Hematopoietic multipotent progenitor cell treated with erythropoietin and hydrocortisone succinate and interleukin-3 and kit ligand, for 6 days (in vitro differentiated cells): ENCODE results near the gene ACACA.
"Not testable (repeated sequence)": the region's sequence is repeated elsewhere in the genome, so short reads cannot be mapped to it uniquely, and the experiment has no call there.

Experiments
- DNase-seq: peaks from one replicate; pipeline ENCODE4 v3.0.0-alpha.2; 2015

Gene ACACA

DNA sequence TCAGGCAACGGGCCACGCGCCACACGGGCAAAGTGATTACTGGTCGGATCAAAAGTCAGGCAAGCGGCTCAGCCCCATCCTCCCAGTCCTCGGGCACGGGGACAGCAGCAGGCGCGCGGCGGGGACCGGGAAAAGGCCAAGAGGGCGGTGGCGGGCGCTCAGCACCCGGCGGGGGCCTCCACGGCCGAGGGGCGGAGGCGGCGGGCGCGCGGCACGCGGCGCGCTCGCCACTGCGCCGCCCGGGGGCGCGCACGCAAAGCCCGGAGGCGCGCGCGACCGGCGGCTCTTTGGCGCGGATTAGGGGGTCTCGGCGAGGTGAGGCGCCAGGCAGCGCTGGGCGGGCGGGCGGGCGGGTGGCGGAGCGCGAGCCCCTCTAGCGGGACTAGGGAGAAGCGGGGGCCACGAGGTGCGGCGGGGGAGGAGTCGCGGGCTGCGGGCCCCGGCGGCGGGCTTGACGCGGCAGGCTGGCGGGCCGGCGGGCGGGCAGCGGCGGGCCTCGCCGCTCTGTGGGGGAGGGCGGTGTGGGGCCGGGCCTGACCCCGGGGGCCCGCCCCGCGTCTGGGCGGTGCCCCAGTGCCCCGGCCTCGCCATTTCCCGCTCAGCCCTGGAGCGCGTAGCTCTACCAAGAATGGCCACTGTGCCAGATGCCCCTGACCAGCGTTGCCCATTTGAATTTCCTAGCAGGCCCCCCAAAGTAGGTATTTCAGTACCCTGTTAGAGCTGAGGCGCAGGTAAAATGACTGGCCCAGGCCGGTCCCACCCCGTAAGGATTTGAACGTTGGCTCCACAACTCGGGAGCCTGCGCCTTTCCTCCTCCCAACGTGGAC is at the start of gene ACACA, which contains the start of gene TADA2A:
TSS of gene ACACA (minus strand) at position 202 of the 827 bp plus-strand sequence. CDS start 537 bp downstream, outside the sequence.
TSS of gene TADA2A (plus strand) at position 252 of the 827 bp plus-strand sequence. CDS start 4,480 bp downstream, outside the sequence.
- DNase-seq = peak; percentile 92

DNA sequence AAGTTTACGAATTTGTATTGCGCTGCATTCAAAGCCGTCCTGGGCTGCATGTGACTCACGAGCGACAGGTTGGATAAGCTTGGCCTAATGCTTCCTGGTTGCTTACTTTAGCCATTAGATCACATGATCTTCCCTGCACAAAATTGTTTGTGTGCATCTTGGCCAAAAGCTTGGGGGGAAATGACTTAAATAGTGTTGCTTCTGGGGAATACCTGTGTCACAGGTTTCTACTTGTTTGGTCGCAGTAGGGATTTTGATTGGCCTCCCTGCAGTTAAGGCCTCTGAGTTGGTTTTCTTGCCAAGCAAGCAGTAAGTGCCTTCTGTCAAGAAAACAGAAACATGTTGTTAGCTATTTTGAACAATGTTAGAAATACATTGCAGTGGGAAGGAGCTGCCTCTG is 43.5 kb upstream of the ACACA start:
- DNase-seq = no peak

DNA sequence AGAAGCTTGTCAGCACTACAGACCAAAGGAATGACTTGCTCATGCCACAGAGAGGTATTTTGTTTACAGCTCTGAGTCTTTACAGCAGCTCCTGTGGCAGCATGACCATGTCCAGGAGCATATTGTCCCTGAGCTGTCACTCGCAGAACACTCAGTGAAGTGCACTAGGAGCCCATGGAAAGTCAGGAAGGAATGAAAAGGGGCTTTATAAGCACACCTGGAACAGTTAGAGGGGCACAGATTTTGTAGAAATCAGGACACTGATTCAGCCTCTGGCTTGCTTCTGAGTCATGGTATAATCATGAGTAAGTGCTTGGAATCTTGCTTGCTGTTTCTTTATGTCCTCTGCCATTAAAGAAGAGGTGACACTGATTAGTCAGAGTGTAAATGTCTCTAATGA is 41.0 kb upstream of the ACACA start:
- no peak for DNase-seq

DNA sequence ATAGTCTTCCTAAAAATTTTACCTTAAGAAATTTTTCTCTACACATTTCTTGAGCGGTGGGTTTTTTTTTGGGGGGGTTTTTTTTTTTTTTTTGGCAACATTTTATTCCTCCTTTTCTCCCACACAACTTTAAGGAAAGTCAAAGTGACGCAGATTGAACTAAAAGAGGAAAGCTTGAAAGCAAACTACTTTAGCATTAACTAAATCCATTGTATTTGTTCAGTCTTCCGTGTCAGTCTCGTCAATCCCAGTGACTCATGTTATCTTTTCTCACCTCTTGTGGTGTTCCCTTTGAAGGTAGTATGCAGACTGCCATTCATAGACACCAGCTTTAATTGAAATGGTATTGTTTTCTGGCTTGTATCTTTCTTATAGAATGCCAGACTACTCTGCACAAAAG is 39.4 kb upstream of the ACACA start:
- DNase-seq = no peak

DNA sequence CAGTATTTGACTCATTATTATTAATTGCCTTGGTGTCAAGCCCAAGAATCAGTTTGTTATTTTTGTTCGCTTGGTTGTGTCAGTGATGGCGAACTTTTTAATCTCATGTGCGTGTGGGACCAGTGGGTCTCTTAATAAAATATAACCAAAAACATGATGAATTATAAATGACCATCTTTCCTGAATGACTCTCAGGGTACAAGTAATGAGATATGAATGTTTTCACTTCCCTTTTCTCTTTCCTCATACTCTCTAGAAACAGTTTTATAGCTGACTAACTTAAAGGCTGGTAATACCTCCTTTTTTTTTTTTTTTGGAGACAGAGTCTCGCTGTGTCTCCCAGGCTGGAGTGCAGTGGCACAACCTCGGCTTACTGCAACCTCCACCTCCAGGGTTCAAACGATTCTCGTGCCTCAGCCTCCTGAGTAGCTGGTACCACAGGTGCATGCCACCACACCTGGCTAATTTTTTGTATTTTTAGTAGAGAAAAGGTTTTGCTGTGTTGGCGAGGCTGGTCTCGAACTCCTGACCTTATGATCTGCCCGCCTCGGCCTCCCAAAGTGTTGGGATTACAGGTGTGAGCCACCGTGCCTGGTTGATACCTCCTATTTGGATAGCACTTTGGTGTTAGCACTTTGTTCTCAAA is 34.9 kb upstream of the ACACA start:
- DNase-seq = not testable (repeated sequence)

DNA sequence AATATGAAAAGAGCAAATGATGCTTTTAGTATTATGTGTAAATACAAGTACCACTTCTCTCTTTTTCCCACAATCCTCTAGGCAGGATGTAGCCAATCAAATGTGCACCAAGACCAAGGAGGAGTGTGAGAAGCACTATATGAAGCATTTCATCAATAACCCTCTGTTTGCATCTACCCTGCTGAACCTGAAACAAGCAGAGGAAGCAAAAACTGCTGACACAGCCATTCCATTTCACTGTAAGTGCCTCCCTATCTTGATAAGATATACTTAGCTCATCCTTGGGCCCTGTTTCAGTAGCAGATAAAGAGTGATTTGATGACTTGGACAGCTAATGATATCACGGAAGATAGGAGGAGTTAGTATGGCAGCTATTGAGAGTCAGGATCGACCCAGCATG is 33.8 kb upstream of the ACACA start:
- DNase-seq = no peak

DNA sequence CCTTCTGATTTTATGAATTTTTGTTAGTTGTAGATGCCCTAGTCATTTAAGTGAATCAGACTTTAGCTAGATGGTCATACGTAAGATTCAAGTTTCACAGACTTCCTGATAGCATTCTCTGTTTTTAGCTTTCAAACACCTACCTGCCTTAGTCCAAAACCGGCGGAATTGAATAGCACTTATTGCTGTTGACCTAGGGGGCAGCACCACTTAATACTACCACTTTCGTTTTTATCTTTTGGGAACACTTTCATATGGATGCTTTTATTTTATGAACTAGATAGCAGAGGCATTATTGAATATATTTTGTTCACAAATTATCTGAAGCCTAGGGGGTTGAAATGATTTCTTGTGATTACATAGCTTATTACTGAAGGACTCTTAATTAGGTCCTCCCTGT is 31.5 kb upstream of the ACACA start:
- DNase-seq = peak; percentile 42

DNA sequence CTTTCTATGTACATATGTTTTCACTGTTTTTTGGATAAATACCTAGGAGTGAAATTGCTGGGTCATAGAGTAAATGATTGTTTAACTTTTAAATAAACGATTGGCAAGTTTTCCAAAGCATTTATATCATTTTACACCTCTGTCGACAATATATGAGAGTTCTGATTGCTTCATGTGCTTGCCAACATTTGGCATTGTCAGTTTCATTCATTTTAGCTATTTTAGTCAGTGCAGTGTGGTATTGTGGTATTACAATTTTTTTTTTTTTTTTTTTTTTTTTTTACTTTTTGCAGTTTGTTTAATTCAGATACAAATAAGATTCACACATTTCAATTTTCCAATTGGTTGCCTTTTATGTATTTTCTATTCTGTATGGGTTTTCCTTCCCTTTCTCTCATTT is 26.0 kb upstream of the ACACA start:
- no peak for DNase-seq

DNA sequence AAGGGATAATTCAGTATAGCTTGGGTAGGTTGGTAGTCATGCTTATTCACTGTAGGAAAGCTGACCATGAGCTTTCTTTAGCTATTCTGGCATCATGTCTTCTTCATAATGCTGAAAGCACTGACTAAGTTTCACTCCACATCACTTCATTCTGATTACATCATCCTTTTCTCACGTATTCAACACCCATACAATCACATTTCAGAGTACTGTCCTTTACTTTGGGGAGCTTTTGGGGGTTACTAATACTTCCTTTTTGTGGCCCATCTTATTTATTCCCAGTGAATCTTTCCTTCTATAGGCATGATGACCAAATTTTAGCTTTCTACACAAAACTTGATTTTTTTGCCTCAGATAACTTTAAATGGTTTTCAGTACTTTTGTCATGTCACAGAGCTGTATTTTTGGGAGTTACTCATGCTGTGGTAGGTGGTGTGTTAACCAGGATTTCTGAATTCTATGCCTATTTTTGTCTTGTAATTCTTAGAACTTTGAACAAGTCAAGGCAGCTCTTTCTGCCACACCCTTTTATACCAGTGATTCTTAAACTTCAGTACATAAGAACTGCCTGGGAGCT is 23.5 kb upstream of the ACACA start:
- DNase-seq = no peak

DNA sequence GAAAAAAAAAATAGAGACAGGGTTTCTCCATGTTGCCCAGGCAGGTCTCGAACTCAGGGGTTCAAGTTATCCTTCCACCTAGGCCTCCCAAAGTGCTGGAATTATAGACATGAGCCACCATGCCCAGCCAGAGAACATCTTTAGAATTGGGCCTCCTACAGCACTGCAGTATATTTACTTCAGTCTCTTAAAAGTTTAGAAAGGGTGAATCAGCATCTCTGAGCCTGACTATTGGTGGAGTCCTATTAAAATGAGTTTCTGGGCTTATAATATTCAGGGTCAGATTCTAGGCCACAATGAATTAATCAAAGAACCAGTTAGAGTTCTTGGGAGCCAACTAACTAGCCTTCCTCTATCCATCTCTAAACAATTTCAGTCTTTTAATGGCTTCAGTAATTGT is 22.8 kb upstream of the ACACA start:
- DNase-seq = no peak

DNA sequence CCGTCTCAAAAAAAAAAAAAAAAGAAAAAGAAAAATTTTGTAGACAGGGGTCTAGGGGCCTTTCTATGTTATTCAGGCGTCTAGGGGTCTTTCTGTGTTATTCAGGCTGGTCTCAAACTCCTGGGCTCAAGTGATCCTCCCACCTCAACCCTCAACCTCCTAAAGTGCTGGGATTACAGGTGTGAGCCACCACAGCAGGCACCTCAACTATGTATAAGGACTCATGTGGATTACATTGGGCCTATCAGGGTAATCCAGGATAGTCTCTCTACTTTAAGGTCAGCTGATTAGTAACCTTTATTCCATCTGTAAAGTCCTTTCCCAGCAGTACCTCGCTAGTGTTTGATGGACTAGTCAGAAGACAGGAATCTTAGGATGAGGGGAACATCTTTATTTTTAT is 22.4 kb upstream of the ACACA start:
- DNase-seq = no peak

DNA sequence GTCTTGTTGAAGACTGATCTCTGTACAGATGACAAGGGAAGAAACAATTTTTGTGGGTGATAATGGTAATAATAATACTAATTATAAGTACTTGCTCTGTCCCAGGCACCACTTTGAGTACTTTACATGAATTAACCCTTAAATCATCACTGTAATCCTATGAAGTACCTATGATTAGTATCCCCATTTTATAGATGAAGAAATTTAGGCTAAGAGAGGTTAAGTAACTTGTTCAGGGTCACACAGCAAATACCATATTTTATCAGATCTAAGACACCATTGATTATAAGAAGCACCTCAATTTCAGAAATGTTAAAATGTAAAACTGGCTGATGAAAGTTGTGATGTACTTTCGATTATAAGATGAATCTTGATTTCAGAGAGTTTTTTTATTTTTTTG is 18.6 kb upstream of the ACACA start:
- DNase-seq = no peak

DNA sequence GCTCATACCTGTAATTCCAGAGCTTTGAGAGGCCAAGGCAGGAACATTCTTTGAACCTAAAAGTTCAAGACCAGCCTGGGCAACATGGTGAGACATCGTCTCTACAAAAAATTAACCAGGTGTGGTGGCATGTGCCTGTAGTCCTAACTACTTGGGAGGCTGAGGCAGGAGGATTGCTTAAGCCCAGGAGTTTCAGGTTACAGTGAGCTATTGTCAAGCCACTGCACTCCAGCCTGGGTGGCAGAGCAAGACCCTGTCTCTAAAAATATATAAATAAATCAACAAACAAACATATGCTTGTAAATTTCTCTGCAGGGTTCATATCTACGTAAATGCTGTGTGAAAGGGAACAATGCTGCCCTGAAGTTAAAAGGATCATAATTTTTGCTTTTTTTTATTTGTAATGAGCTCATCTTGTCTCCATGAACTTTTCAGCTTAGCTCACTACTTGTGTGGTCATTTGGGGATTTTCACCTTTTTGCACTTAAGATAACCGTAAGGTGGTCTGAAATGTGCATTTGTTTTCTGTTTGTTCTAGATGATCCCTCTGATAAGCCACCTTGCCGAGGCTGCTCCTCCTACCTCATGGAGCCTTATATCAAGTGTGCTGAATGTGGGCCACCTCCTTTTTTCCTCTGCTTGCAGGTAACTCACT is 16.5 kb upstream of the ACACA start:
- DNase-seq = no peak

DNA sequence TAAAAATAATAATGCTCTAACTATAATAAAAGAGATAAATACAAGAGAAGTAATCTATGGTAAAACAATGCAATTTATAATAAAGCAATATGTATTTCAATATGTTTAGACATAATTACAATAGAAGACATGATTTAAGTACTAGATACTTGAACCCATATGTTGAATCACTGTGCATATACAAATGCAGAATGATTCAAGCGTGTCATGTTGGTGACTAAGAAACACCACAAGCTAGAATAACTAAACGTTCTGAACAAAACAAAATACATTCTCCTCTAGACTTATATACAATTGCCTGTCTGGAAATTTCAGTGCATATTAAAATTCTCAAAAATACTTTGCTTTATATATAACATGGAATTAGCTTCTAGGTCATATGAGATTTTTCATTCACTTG is 11.2 kb upstream of the ACACA start:
- DNase-seq = no peak

DNA sequence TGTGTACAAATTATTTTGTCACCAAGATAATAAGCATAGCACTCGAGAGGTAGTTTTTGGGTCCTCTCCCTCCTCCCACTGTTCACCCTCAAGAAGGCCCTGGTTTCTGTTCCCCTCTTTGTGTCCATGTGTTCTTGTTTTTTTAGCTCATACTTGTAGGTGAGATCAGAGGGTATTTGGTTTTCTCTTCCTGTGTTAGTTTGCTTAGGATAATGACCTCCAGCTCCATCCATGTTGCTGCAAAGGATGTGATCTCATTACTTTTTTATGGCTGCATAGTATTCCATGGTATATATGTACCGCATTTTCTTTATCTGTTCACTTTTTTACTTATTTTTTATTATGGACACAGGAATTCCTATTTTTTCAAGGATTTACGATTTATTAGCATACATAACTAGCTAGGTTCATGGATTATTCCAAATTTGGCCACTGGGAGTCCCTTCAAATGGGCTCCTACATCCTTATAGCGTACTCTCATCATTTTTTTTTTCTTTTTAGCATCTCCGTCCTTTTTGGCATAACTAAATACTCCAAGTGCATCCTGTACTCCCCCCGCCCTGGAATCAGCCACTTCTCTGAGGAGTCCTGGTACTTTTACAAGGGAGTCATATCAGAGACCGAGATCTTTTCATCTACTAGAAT is 7.4 kb upstream of the ACACA start:
- peak; percentile 51 for DNase-seq

DNA sequence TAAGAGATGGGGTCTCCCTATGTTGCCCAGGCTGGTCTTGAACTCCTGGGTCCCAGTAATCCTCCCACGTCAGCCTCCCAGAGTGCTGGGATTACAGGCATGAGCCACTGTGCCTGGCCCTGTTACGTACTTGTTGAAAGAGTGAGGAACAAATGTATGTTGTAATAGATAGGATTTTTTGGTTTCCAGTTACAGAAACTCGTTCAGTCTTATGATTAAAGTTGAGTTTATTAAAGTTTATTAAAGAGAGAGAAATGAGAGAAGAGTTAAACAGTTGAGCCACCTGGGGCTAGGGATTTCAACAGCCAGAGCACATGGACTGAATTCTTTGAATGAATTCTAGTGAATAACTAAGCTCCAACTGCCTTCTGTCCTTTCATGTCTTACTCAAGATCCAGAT is 3.7 kb upstream of the ACACA start:
- DNase-seq = no peak

DNA sequence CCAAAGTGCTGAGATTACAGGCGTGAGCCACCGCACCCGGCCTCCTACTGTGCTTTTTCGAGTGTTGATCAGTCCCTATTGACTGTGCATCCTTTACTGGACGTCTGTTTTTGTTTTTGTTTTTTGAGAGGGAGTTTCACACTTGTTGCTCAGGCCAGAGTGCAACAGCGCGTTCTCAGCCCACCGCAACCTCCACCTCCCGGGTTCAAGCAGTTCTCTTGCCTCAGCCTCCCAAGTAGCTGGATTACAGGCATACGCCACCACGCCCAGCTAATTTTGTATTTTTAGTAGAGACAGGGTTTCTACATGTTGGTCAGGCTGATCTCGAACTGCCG is 1.5 kb upstream of the ACACA start:
- DNase-seq = not testable (repeated sequence)

DNA sequence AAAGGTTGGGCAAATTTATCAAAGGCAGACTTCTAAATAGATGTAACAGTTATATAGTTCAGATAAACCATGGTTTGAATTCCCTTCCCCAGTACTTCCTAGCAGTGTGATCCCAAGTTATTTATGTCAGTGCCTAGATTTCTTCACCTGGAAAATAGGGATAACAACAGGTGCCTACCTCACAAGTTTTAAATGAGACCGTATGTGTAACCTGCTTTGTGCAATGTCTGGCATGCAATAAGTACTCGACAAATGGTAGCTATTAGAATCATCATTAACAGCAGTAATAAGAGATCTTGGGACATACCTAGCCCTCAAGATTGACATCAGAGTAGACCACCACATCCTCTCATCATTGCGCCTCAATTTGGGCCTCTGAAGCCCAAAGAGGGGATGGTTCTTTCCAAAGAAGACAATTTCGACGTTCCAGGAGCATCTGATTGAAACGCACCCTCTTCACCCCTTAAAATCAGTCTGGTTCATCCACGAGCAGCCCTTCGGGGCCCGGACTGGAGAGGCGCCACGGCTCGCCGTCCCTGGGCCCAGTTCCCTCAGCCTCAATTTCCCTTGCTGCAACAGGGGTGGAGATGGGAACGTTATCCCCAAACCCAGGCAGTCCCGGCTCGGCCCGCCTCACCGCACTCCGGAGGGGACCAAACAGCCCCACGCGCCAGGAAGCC is 541 bp downstream of the ACACA start:
- DNase-seq = peak; percentile 32

DNA sequence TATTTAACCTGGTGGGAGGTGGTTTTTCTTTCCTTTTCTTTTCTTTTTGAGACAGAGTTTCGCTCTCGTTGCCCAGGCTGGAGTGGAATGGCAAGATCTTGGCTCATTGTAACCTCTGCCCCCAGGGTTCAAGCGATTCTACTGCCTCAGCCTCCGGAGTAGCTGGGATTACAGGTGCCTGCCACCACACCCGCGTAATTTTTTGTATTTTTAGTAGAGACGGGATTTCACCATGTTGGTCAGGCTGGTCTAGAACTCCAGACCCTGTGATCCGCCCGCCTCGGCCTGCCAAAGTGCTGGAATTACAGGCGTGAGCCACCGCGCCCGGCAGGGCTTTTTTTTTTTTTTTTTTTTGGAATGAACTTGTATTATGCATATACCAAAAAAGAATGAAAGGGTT is 1.1 kb downstream of the ACACA start:
- DNase-seq = not testable (repeated sequence)

DNA sequence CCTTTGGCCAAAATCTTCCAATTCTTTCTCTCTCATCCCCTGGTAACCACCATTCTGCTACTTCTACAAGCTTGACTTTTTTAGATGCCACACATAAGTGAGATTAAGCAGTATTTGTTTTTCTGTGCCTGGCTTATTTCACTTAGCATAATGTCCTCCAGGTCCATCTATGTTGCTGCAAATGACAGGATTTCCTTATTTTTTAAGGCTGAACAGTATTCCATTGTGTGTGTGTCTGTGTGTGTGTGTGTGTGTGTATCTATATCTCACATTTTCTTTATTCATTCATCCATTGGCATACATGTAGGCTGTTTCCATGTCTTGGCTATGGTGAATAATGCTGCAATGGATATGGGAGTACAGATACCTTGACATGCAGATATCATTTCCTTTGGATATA is 6.1 kb downstream of the ACACA start:
- DNase-seq = no peak

DNA sequence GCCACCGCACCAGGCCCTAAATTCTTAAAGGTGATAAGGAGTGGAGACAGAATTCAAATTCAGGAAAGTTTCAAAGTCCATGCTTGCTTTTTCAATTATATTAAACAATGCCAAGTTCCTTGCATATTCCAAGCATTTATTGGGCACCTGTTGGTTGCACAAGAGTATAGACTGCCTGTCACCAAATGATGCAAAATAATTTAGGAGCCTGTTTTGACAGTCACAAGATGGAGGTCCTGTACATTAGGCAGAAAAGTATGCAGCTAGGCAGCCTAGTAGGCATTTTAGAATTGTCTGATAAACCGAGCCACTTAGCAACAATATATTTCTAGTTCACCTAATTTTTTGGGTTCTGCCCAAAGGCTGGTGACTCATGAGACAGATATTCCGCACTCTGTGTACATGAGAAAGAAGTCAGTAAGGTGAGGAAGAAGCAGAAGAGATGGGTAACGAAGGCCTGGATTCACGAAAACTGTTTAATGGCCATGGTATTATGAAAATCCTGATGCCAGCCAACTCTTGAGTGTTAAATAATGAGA is 7.3 kb downstream of the ACACA start:
- DNase-seq = no peak

DNA sequence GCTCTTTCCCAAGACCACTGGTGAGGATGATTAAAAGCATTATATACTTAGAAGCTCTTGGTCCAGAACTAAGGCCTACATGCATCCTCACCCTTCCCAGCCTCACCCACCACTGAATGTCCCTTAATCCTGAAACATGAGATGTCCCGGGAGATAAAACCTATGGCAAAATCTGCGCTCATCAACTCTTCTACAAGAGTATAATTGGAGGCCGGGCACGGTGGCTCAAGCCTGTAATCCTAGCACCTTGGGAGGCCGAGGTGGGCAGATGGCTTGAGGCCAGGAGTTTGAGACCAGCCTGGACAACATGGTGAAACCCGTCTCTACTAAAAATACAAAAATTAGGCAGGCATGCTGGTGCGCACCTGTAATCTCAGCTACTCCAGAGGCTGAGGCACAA is 13.3 kb downstream of the ACACA start:
- DNase-seq = no peak
